WTC11 (cell line): ENCODE results near the gene FAM227B. TPM values are rescaled to one million over a fixed set of nuclear protein-coding genes. Genes with fewer than 3 reads are reported as not detected.

Source experiments
- ATAC-seq: fragments of 200-7000 bp; cut with Tn5 transposase; 2 replicates; pipeline ENCODE4 v1.10.0; 2021; ENCODE audit warnings: mild to moderate bottlenecking, moderate library complexity
- CTCF ChIA-PET: fragments of 300-600 bp; sonication (Branson Sonifier 250); formaldehyde crosslinking; loops from one replicate; lab custom pipeline; 2021; ENCODE audit warnings: antibody characterized with exemption; lab: Charles Lee
- POLR2A ChIA-PET: fragments of 350-600 bp; sonication (Branson Sonifier 250); formaldehyde crosslinking; loops from one replicate; lab custom pipeline; 2021; ENCODE audit warnings: antibody characterized with exemption; lab: Charles Lee
- DNase-seq: peaks from one replicate; pipeline ENCODE4 v3.0.0; 2021; ENCODE audit warnings: low spot score
- H3K27ac Mint-ChIP-seq: 2 replicates; pipeline ENCODE4 v1.8.0; 2021; ENCODE audit warnings: mixed read lengths
- H3K27me3 Mint-ChIP-seq: 2 replicates; pipeline ENCODE4 v1.8.0; 2021; ENCODE audit warnings: low read depth, mild to moderate bottlenecking, moderate library complexity, mixed read lengths
- H3K36me3 Mint-ChIP-seq: 2 replicates; pipeline ENCODE4 v1.8.0; 2021; ENCODE audit warnings: mixed read lengths
- H3K4me1 Mint-ChIP-seq: 2 replicates; pipeline ENCODE4 v1.8.0; 2022; ENCODE audit warnings: mixed read lengths
- H3K4me3 Mint-ChIP-seq: 2 replicates; pipeline ENCODE4 v1.8.0; 2021; ENCODE audit warnings: mild to moderate bottlenecking, moderate library complexity, mixed read lengths
- H3K9me3 Mint-ChIP-seq: 2 replicates; pipeline ENCODE4 v1.8.0; 2021; ENCODE audit warnings: mixed read lengths
- NFATC4 ChIP-seq: fragments of 250-450 bp; sonication (Bioruptor Pico); IDR thresholded peaks from 2 replicates; pipeline ENCODE4 v1.9.0; 2021; ENCODE audit warnings: mild to moderate bottlenecking
- NFE2L1 ChIP-seq: sonication (generic); formaldehyde crosslinking; IDR thresholded peaks from 2 replicates; pipeline ENCODE4 v1.8.1; 2023; ENCODE audit warnings: missing genetic modification reagents
- NFYB ChIP-seq: sonication (generic); formaldehyde crosslinking; conservative IDR thresholded peaks from 2 replicates; pipeline ENCODE4 v1.8.0; 2022; ENCODE audit warnings: low read depth, missing genetic modification reagents
- SMAD4 ChIP-seq: sonication (generic); formaldehyde crosslinking; IDR thresholded peaks from 2 replicates; pipeline ENCODE4 v1.8.0; 2022; ENCODE audit warnings: mild to moderate bottlenecking, missing genetic modification reagents
- ZNF219 ChIP-seq: sonication (generic); formaldehyde crosslinking; IDR thresholded peaks from 2 replicates; pipeline ENCODE4 v1.8.0; 2023; ENCODE audit warnings: missing genetic modification reagents, mild to moderate bottlenecking, borderline replicate concordance
- ZNF317 ChIP-seq: sonication (generic); formaldehyde crosslinking; IDR thresholded peaks from 2 replicates; pipeline ENCODE4 v1.8.1; 2023; ENCODE audit warnings: low read depth, mild to moderate bottlenecking, moderate library complexity, missing genetic modification reagents, borderline replicate concordance
- total RNA-seq: library from RNA; stranded (reverse); gene quantifications from 3 replicates; pipeline ENCODE4 v1.2.3, GENCODE V29; 2021
- TF ChIP-seq, protein P1 (sequence below): sonication (generic); formaldehyde crosslinking; IDR thresholded peaks from 2 replicates; pipeline ENCODE4 v1.8.0; 2022; ENCODE audit warnings: mild to moderate bottlenecking, missing genetic modification reagents
- TF ChIP-seq, protein P2 (sequence below): sonication (generic); formaldehyde crosslinking; IDR thresholded peaks from 2 replicates; pipeline ENCODE4 v1.8.1; 2022; ENCODE audit warnings: mild to moderate bottlenecking, missing genetic modification reagents, moderate library complexity, borderline replicate concordance
- TF ChIP-seq, protein P3 (sequence below): fragments of 250-450 bp; sonication (Bioruptor Pico); IDR thresholded peaks from 2 replicates; pipeline ENCODE4 v1.9.0; 2021; ENCODE audit warnings: mild to moderate bottlenecking
- TF ChIP-seq, protein P4 (sequence below): fragments of 250-450 bp; sonication (Bioruptor Pico); IDR thresholded peaks from 2 replicates; pipeline ENCODE4 v1.9.0; 2021; ENCODE audit warnings: moderate library complexity, mild to moderate bottlenecking, inconsistent platforms, borderline replicate concordance
- TF ChIP-seq, protein P5 (sequence below): sonication (generic); formaldehyde crosslinking; IDR thresholded peaks from 2 replicates; pipeline ENCODE4 v1.8.1; 2022; ENCODE audit warnings: low read depth, missing genetic modification reagents, borderline replicate concordance
- TF ChIP-seq, protein P6 (sequence below): fragments of 250-450 bp; sonication (Bioruptor Pico); IDR thresholded peaks from 2 replicates; pipeline ENCODE4 v1.9.0; 2021; ENCODE audit warnings: mild to moderate bottlenecking, borderline replicate concordance
- TF ChIP-seq, protein P7 (sequence below): sonication (generic); formaldehyde crosslinking; IDR thresholded peaks from 2 replicates; pipeline ENCODE4 v1.8.1; 2023; ENCODE audit warnings: mild to moderate bottlenecking, missing genetic modification reagents, moderate library complexity
- TF ChIP-seq, protein P8 (sequence below): sonication (generic); formaldehyde crosslinking; IDR thresholded peaks from 2 replicates; pipeline ENCODE4 v1.8.1; 2023; ENCODE audit warnings: mild to moderate bottlenecking, missing genetic modification reagents
- TF ChIP-seq, protein P9 (sequence below): sonication (generic); formaldehyde crosslinking; IDR thresholded peaks from 2 replicates; pipeline ENCODE4 v1.8.1; 2023; ENCODE audit warnings: mild to moderate bottlenecking, missing genetic modification reagents, borderline replicate concordance

FAM227B gene
- total RNA-seq, 1 experiment from 2014 or later = 6.8 TPM

DNA sequence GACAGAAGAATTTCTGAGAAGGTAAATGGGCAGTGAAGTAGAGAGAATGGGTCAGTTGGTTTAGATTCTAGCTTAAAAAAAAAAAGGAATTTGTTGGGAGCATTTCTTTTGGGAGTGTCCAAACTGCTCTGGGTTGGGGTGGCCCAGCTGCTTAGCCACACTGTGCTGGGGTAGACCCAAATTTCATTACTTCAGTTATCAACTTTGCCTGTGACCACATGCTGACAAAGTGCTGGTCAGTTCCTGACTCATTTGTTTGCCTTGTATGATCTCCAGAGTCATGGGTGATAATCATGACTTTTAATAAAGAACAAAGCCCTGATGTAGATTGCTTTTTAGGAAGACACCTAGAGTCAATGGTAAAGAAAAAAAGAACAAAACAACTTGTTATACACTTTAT, 319.1 kb downstream of the FAM227B start:
- ChIA-PET CTCF (no interaction called here), POLR2A (no interaction called here)
- ATAC-seq = no peak
- Mint-ChIP-seq H3K4me3 (no peak overlapping the region), H3K36me3 (no peaks in the 10 kb centered on the region; the same call in 1 of the 2 replicates), H3K9me3 (peaks cover 15% of the 10 kb centered on the region), H3K27ac (no peak overlapping the region), H3K27me3 (no peaks in the 10 kb centered on the region), H3K4me1 (no peaks in the 10 kb centered on the region)
- TF ChIP-seq ZNF219 (CRISPR knock-in tag) (no peak), NFYB (CRISPR knock-in tag) (no peak), NFE2L1 (CRISPR knock-in tag) (no peak), ZNF317 (CRISPR knock-in tag) (no peak)
- TF ChIP-seq, protein P1, sequence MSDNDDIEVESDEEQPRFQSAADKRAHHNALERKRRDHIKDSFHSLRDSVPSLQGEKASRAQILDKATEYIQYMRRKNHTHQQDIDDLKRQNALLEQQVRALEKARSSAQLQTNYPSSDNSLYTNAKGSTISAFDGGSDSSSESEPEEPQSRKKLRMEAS = no peak
- TF ChIP-seq, protein P2, sequence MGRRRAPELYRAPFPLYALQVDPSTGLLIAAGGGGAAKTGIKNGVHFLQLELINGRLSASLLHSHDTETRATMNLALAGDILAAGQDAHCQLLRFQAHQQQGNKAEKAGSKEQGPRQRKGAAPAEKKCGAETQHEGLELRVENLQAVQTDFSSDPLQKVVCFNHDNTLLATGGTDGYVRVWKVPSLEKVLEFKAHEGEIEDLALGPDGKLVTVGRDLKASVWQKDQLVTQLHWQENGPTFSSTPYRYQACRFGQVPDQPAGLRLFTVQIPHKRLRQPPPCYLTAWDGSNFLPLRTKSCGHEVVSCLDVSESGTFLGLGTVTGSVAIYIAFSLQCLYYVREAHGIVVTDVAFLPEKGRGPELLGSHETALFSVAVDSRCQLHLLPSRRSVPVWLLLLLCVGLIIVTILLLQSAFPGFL (CRISPR knock-in tag) = no peak
- TF ChIP-seq, protein P3, sequence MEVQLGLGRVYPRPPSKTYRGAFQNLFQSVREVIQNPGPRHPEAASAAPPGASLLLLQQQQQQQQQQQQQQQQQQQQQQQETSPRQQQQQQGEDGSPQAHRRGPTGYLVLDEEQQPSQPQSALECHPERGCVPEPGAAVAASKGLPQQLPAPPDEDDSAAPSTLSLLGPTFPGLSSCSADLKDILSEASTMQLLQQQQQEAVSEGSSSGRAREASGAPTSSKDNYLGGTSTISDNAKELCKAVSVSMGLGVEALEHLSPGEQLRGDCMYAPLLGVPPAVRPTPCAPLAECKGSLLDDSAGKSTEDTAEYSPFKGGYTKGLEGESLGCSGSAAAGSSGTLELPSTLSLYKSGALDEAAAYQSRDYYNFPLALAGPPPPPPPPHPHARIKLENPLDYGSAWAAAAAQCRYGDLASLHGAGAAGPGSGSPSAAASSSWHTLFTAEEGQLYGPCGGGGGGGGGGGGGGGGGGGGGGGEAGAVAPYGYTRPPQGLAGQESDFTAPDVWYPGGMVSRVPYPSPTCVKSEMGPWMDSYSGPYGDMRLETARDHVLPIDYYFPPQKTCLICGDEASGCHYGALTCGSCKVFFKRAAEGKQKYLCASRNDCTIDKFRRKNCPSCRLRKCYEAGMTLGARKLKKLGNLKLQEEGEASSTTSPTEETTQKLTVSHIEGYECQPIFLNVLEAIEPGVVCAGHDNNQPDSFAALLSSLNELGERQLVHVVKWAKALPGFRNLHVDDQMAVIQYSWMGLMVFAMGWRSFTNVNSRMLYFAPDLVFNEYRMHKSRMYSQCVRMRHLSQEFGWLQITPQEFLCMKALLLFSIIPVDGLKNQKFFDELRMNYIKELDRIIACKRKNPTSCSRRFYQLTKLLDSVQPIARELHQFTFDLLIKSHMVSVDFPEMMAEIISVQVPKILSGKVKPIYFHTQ (CRISPR knock-in tag) = no peak
- TF ChIP-seq, protein P4, sequence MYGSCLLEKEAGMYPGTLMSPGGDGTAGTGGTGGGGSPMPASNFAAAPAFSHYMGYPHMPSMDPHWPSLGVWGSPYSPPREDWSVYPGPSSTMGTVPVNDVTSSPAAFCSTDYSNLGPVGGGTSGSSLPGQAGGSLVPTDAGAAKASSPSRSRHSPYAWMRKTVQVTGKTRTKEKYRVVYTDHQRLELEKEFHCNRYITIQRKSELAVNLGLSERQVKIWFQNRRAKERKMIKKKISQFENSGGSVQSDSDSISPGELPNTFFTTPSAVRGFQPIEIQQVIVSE (CRISPR knock-in tag) = no peak
- TF ChIP-seq, protein P5, sequence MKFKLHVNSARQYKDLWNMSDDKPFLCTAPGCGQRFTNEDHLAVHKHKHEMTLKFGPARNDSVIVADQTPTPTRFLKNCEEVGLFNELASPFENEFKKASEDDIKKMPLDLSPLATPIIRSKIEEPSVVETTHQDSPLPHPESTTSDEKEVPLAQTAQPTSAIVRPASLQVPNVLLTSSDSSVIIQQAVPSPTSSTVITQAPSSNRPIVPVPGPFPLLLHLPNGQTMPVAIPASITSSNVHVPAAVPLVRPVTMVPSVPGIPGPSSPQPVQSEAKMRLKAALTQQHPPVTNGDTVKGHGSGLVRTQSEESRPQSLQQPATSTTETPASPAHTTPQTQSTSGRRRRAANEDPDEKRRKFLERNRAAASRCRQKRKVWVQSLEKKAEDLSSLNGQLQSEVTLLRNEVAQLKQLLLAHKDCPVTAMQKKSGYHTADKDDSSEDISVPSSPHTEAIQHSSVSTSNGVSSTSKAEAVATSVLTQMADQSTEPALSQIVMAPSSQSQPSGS = no peak
- TF ChIP-seq, protein P6, sequence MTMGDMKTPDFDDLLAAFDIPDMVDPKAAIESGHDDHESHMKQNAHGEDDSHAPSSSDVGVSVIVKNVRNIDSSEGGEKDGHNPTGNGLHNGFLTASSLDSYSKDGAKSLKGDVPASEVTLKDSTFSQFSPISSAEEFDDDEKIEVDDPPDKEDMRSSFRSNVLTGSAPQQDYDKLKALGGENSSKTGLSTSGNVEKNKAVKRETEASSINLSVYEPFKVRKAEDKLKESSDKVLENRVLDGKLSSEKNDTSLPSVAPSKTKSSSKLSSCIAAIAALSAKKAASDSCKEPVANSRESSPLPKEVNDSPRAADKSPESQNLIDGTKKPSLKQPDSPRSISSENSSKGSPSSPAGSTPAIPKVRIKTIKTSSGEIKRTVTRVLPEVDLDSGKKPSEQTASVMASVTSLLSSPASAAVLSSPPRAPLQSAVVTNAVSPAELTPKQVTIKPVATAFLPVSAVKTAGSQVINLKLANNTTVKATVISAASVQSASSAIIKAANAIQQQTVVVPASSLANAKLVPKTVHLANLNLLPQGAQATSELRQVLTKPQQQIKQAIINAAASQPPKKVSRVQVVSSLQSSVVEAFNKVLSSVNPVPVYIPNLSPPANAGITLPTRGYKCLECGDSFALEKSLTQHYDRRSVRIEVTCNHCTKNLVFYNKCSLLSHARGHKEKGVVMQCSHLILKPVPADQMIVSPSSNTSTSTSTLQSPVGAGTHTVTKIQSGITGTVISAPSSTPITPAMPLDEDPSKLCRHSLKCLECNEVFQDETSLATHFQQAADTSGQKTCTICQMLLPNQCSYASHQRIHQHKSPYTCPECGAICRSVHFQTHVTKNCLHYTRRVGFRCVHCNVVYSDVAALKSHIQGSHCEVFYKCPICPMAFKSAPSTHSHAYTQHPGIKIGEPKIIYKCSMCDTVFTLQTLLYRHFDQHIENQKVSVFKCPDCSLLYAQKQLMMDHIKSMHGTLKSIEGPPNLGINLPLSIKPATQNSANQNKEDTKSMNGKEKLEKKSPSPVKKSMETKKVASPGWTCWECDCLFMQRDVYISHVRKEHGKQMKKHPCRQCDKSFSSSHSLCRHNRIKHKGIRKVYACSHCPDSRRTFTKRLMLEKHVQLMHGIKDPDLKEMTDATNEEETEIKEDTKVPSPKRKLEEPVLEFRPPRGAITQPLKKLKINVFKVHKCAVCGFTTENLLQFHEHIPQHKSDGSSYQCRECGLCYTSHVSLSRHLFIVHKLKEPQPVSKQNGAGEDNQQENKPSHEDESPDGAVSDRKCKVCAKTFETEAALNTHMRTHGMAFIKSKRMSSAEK (CRISPR knock-in tag) = no peak
- no peak for DNase-seq

DNA sequence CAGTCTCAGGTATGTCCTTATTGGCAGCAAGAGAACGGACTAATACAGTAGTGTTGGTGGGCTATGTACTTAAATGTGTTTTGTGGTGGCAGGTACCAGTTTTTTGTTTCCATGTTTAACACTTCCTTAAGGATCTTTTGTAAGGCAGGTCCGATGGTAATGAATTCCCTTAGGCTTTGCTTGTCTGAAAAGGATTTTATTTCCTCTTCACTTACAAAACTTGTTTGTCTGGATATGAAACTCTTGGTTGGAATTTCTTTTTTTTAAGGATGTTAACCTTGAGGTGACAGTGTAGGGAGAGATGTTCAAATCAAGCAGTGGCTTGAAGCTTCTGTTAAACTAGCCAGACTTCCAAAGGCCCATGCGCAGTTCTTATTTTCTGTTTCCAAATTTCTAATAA, 319.8 kb downstream of the FAM227B start:
- no peak for ATAC-seq
- CTCF ChIA-PET = no interaction called here
- Mint-ChIP-seq H3K4me1 (no peaks in the 10 kb centered on the region), H3K27ac (no peak overlapping the region), H3K4me3 (no peak overlapping the region), H3K27me3 (no peaks in the 10 kb centered on the region), H3K36me3 (no peaks in the 10 kb centered on the region; the same call in 1 of the 2 replicates), H3K9me3 (peaks cover 18% of the 10 kb centered on the region)
- POLR2A ChIA-PET = no interaction called here
- no peak for DNase-seq
- TF ChIP-seq, protein P7, sequence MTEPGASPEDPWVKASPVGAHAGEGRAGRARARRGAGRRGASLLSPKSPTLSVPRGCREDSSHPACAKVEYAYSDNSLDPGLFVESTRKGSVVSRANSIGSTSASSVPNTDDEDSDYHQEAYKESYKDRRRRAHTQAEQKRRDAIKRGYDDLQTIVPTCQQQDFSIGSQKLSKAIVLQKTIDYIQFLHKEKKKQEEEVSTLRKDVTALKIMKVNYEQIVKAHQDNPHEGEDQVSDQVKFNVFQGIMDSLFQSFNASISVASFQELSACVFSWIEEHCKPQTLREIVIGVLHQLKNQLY = no peak
- TF ChIP-seq NFATC4 (CRISPR knock-in tag) (no peak), NFE2L1 (CRISPR knock-in tag) (no peak), SMAD4 (CRISPR knock-in tag) (no peak)
- TF ChIP-seq, protein P8, sequence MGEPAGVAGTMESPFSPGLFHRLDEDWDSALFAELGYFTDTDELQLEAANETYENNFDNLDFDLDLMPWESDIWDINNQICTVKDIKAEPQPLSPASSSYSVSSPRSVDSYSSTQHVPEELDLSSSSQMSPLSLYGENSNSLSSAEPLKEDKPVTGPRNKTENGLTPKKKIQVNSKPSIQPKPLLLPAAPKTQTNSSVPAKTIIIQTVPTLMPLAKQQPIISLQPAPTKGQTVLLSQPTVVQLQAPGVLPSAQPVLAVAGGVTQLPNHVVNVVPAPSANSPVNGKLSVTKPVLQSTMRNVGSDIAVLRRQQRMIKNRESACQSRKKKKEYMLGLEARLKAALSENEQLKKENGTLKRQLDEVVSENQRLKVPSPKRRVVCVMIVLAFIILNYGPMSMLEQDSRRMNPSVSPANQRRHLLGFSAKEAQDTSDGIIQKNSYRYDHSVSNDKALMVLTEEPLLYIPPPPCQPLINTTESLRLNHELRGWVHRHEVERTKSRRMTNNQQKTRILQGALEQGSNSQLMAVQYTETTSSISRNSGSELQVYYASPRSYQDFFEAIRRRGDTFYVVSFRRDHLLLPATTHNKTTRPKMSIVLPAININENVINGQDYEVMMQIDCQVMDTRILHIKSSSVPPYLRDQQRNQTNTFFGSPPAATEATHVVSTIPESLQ (CRISPR knock-in tag) = no peak
- TF ChIP-seq, protein P9, sequence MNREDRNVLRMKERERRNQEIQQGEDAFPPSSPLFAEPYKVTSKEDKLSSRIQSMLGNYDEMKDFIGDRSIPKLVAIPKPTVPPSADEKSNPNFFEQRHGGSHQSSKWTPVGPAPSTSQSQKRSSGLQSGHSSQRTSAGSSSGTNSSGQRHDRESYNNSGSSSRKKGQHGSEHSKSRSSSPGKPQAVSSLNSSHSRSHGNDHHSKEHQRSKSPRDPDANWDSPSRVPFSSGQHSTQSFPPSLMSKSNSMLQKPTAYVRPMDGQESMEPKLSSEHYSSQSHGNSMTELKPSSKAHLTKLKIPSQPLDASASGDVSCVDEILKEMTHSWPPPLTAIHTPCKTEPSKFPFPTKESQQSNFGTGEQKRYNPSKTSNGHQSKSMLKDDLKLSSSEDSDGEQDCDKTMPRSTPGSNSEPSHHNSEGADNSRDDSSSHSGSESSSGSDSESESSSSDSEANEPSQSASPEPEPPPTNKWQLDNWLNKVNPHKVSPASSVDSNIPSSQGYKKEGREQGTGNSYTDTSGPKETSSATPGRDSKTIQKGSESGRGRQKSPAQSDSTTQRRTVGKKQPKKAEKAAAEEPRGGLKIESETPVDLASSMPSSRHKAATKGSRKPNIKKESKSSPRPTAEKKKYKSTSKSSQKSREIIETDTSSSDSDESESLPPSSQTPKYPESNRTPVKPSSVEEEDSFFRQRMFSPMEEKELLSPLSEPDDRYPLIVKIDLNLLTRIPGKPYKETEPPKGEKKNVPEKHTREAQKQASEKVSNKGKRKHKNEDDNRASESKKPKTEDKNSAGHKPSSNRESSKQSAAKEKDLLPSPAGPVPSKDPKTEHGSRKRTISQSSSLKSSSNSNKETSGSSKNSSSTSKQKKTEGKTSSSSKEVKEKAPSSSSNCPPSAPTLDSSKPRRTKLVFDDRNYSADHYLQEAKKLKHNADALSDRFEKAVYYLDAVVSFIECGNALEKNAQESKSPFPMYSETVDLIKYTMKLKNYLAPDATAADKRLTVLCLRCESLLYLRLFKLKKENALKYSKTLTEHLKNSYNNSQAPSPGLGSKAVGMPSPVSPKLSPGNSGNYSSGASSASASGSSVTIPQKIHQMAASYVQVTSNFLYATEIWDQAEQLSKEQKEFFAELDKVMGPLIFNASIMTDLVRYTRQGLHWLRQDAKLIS = no peak
